ENCODE data around the gene RAB9A. TPM values are rescaled to one million over a fixed set of nuclear protein-coding genes. Genes with fewer than 3 reads are reported as not detected.

RAB9A gene
- total and polyA plus RNA-seq, 9 of the 15 experiments (the other 6 are each of a cell fraction or from before 2014, with no cell fraction given): 13.5 to 20.8 (median 17.7) TPM

DNA sequence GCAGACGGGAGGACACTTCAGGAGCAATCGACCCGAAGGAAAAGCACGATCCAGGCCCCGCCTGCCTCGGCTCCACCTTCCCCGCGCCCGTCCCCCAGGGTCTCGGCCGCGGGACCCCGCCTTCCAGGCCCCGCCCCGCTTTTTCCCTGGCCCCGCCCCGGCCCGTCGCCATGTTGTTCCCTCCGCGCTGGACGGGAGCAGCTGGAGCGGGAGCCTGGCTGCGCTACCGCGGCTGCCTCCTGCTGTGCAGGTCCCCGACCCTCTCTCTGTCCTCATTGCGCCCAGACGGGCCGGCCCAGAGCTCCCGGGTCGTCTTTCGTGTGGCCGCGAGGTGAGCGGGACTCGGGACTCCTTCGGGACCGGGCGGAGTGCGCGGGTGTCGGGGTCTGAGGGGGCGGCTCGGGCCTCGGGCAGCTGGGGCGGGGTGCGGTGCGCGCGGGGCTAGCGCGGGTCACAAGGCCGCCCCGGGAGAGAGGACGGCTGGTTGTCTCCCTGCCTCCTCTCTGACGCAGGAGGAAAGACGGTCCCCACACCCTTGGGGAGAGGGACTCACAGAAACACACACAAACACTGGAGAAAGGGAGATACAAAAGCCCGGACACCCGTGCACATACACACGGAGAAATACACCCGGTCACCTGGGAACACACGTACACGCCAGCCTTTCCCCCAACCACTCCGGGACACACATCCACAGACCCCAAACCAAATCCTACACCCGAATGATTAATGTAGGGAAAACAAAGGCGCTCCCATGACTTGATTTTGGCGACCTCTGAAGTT lies at the start of gene RAB9A (continued):
- TF ChIP-seq AFF4 (CRISPR knock-in tag; IDR thresholded peaks at IDR 0.05) (peak; percentile 58; the same call in 1 of the 2 replicates), KHSRP (IDR thresholded peaks at IDR 0.05) (no peak), NRF1 (conservative IDR thresholded peaks at IDR 0.05 in 1 of 2, IDR thresholded peaks at IDR 0.05 in 1 of 2) (peak; percentile 57 to 65), ATF3 (IDR thresholded peaks at IDR 0.05) (no peak), ATF3 (CRISPR knock-in tag; conservative IDR thresholded peaks at IDR 0.05) (no peak), ETV5 (CRISPR knock-in tag; IDR thresholded peaks at IDR 0.05; ENCODE audit: low read depth) (0 out of 2 replicates have a peak, but pooled peaks have one; percentile 19), FOXK1 (CRISPR knock-in tag; IDR thresholded peaks at IDR 0.05; ENCODE audit: borderline replicate concordance) (no peak), VEZF1 (CRISPR knock-in tag; IDR thresholded peaks at IDR 0.05) (peak; percentile 62), ZHX1 (conservative IDR thresholded peaks at IDR 0.05; ENCODE audit: low read length) (0 out of 2 replicates have a peak, but pooled peaks have one; percentile 40), YY1 (IDR thresholded peaks at IDR 0.05; ENCODE audit: borderline replicate concordance in 1 of 3, control insufficient read depth in 1 of 3, extremely low read depth in 1 of 3, insufficient read depth in 3 of 3, insufficient read length in 1 of 3, insufficient replicate concordance in 2 of 3, low read depth in 1 of 3, low read length in 2 of 3) (peak; percentile 39 to 92 (median 89)), EZH2 (IDR thresholded peaks at IDR 0.05; ENCODE audit: borderline replicate concordance, low read depth, low read length) (no peak)
- TF ChIP-seq, protein P1, sequence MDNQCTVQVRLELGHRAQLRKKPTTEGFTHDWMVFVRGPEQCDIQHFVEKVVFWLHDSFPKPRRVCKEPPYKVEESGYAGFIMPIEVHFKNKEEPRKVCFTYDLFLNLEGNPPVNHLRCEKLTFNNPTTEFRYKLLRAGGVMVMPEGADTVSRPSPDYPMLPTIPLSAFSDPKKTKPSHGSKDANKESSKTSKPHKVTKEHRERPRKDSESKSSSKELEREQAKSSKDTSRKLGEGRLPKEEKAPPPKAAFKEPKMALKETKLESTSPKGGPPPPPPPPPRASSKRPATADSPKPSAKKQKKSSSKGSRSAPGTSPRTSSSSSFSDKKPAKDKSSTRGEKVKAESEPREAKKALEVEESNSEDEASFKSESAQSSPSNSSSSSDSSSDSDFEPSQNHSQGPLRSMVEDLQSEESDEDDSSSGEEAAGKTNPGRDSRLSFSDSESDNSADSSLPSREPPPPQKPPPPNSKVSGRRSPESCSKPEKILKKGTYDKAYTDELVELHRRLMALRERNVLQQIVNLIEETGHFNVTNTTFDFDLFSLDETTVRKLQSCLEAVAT (IDR thresholded peaks at IDR 0.05): peak in 1 of 2 experiments; percentile 11; a peak in 1 of 4 replicates
